Pancreas (tissue), 10 donors: ENCODE data around the gene OBSL1. TPM values are rescaled to one million over a fixed set of nuclear protein-coding genes. Genes with fewer than 3 reads are reported as not detected.

ENCODE experiments used
- ATAC-seq, 4 donors: fragments of 200-7000 bp; cut with Tn5 transposase; one replicate each; pipeline versions ENCODE4 v1.8.0 to v1.9.1; 2020; ENCODE audit warnings: mild to moderate bottlenecking in 4 of 4, moderate library complexity in 4 of 4
- DNase-seq, 6 donors: peaks; one replicate each; pipeline ENCODE4 v3.0.0-alpha.2; 2020
- FAIRE-seq: peaks from 2 replicates; lab custom pipeline; 2012; peaks lifted over from hg19 to GRCh38; lab: Jason Lieb, UNC
- H3K27ac ChIP-seq, 4 donors: fragments of 200-600 bp; sonication (generic); 1 replicate in 3 of 4; 2 replicates in 1 of 4; pipeline versions ENCODE4 v1.5.0 to v1.8.0; 2020
- H3K27me3 ChIP-seq, 4 donors: fragments of 200-600 bp; one replicate each; pipeline ENCODE4 v1.8.0; 2021
- H3K36me3 ChIP-seq, 3 donors: fragments of 200-600 bp; sonication (generic) in 1 of 3; one replicate each; pipeline versions ENCODE4 v1.5.0 to v1.8.0; 2020 to 2021
- H3K4me1 ChIP-seq, 3 donors: fragments of 200-600 bp; one replicate each; pipeline ENCODE4 v1.8.0; 2021
- H3K4me3 ChIP-seq, 4 donors: fragments of 200-600 bp; sonication (generic) in 2 of 4; one replicate each; pipeline versions ENCODE4 v1.5.0 to v1.8.0; 2020 to 2021
- H3K9me3 ChIP-seq, 4 donors: fragments of 200-600 bp; one replicate each; pipeline ENCODE4 v1.8.0; 2021
- WGBS, 2 donors: extraction: QIAGEN DNeasy Blood & Tissue Kit; methylation state at CpG; one replicate each; pipeline ENCODE4 v1.1.7; 2013; 5-methylcytosine and 5-hydroxymethylcytosine counted together
- intact Hi-C, 3 donors: fragments of 100-400 bp; cut with DNase I; formaldehyde crosslinking; loops; one replicate each; pipeline versions ENCODE4 v1.11.1 to v1.14.2; 2022
- polyA plus RNA-seq, 2 donors: library from polyadenylated mRNA; stranded (reverse); fragments of 200-250 nt; gene quantifications; one replicate each; pipeline ENCODE4 v1.2.3, GENCODE V29; 2013
- total RNA-seq, 6 donors: library from RNA; stranded (reverse); fragmentation: NEBNext Ultra II Directional in 4 of 6; extraction: Animal tissue kit (Norgen Biotek cat#: 25700) in 4 of 6; gene quantifications; one replicate each; pipeline versions ENCODE4 v1.2.1 to v1.2.4, GENCODE V29; 2021 to 2023
- TF ChIP-seq, protein P1 (sequence below), 4 donors: fragments of 200-600 bp; sonication (generic) in 3 of 4; IDR thresholded peaks; one replicate each; pipeline versions ENCODE4 v1.5.0 to v1.8.0; 2021; ENCODE audit warnings: antibody characterized with exemption in 4 of 4
- donor health status: healthy with polysubstance abuse.
- donor health status: DM: no; HTN: no; CAD: no; lungs with moderate emphysema.
- donor health status: DM: no; HTN: no; CAD: no.
- donor health status: control.
- donor health status: control.
- donor health status: Bipolar disorder and iron deficiency.
- donor health status: DM: yes; HTN: yes; CAD: no.
- donor health status: DM: no; HTN: no; CAD: no.
- donor health status: DM: no; HTN: no; CAD: no.
- donor health status: DM: yes; HTN: yes; CAD: no.

The OBSL1 gene
- total and polyA plus RNA-seq, 8 donors = 54.7 to 332 (median 74.0) TPM

DNA sequence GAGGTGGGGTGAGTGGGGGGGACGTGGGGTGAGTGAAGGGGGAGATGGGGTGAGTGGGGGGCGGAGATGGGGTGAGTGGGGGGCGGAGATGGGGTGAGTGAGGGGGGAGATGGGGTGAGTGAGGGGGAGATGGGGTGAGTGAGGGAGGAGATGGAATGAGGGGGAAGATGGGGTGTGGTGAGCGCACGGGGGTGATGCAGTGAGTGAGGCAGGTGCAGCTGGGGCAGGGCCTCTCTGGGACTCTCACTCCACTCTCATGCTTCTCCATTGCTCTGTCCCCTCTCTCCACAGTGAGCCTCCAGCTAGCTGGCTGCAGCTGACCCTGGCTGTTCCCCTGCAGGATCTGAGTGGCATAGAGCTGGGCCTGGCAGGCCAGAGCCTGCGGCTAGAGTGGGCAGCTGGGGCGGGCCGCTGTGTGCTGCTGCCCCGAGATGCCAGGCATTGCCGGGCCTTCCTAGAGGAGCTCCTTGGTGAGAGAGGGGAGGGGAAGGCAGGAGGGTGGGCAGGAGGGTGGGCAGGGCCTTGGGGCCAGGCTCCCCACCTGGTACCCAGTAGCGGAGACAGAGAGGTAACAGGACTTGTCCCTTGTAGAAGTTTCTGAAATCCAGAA is 42.2 kb upstream of the OBSL1 start:
- Histone ChIP-seq H3K36me3 (peaks cover 0 to 13% (median 0%) of the 10 kb centered on the region in 3 donors), H3K9me3 (no peaks in the 10 kb centered on the region), H3K27ac (no peak overlapping the region), H3K27me3 (no peaks in the 10 kb centered on the region), H3K4me3 (no peak overlapping the region), H3K4me1 (no peaks in the 10 kb centered on the region)
- ATAC-seq (no peak), DNase-seq (no peak), FAIRE-seq (no peak)
- WGBS, 2 donors = 93 to 99% methylated on average over 8 to 11 of the region's 11 CpGs
- TF ChIP-seq, protein P1, sequence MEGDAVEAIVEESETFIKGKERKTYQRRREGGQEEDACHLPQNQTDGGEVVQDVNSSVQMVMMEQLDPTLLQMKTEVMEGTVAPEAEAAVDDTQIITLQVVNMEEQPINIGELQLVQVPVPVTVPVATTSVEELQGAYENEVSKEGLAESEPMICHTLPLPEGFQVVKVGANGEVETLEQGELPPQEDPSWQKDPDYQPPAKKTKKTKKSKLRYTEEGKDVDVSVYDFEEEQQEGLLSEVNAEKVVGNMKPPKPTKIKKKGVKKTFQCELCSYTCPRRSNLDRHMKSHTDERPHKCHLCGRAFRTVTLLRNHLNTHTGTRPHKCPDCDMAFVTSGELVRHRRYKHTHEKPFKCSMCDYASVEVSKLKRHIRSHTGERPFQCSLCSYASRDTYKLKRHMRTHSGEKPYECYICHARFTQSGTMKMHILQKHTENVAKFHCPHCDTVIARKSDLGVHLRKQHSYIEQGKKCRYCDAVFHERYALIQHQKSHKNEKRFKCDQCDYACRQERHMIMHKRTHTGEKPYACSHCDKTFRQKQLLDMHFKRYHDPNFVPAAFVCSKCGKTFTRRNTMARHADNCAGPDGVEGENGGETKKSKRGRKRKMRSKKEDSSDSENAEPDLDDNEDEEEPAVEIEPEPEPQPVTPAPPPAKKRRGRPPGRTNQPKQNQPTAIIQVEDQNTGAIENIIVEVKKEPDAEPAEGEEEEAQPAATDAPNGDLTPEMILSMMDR (IDR thresholded peaks at IDR 0.05) = no peak
- intact Hi-C loops = no loop called here

DNA sequence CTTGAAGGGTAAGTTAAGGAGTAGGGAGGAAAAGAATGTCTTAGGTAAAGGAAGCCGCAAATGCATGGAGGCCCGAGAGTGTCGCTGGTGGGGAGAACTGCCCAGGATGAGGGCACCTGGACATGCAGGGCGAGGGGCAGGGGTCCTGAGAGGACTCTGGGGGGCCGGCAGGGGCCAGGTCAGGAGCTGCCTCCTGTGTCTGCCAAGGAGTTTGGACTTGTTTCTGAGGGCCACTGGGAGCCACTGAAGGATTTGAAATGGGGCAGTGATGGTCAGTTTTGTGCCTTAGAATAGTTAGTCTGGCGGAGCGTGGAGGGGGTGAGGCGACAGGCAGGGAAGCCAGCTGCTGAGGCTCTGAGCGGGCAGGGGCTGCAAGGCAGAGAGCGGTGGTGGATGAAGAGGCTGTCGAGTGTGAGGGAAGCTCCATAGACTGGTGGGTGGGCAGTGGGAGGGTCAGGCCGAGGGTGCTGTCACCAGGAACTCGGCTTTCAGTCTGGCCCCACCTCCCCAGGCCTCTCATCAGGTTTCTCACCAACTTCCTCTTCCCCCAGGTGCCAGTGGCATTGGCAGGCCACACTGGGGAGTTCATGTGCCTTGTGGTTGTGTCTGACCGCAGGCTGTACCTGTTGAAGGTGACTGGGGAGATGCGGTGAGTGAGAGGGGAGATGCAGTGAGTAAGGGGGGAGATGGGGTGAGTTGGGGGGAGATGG is 41.4 kb upstream of the OBSL1 start:
- FAIRE-seq (no peak), ATAC-seq (no peak), DNase-seq (no peak)
- no peaks in the 10 kb centered on the region for H3K9me3 ChIP-seq
- intact Hi-C loops = no loop called here
- no peak overlapping the region for H3K27ac ChIP-seq
- H3K4me3 ChIP-seq = no peak overlapping the region
- TF ChIP-seq, protein P1 (IDR thresholded peaks at IDR 0.05) = no peak
- peaks cover 0 to 16% (median 0%) of the 10 kb centered on the region in 3 donors for H3K36me3 ChIP-seq
- 89 to 94% methylated on average over 15 of the region's 15 CpGs for whole genome bisulfite sequencing, 2 donors
- H3K4me1 ChIP-seq = no peaks in the 10 kb centered on the region
- H3K27me3 ChIP-seq = no peaks in the 10 kb centered on the region

DNA sequence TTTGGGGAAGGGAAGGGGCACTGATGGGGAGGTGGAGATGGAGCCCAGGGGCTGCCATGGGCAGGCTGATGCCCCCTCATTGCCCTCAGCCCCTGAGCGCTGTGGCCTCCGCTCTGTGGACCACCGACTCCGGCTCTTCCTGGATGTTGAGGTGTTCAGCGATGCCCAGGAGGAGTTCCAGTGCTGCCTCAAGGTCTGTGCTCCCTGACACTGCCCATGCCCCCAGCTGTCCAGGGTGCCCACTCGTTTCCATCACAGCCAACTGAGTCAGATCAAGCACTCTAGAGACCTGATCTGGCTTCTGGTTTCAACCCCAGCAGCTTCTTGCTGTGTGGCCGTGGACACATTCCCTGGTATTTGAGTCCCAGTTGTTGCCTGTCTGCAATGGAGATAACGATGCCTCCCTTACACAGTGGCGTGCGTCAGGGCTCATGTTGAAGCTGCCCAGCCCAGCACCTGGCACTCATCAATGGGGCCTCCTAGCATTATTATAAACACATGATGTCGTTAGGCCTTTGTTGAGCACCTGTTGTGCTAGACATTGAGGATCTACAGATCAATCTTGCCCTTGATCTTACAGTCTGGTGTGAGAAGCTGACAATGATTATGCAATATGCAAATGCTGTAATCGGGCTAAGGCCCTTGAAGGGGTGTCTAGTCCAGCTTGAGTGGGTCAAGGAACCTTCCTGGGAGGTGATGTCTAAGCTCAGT is 40.7 kb upstream of the OBSL1 start:
- FAIRE-seq = no peak
- intact Hi-C loops = no loop called here
- Histone ChIP-seq H3K4me3 (no peak overlapping the region), H3K4me1 (no peaks in the 10 kb centered on the region), H3K27ac (no peak overlapping the region), H3K36me3 (peaks cover 0 to 21% (median 0%) of the 10 kb centered on the region in 3 donors), H3K27me3 (no peaks in the 10 kb centered on the region), H3K9me3 (no peaks in the 10 kb centered on the region)
- 76 to 82% methylated on average over 12 of the region's 12 CpGs for WGBS, 2 donors
- TF ChIP-seq, protein P1 (IDR thresholded peaks at IDR 0.05) = no peak
- no peak for DNase-seq
- ATAC-seq = no peak

DNA sequence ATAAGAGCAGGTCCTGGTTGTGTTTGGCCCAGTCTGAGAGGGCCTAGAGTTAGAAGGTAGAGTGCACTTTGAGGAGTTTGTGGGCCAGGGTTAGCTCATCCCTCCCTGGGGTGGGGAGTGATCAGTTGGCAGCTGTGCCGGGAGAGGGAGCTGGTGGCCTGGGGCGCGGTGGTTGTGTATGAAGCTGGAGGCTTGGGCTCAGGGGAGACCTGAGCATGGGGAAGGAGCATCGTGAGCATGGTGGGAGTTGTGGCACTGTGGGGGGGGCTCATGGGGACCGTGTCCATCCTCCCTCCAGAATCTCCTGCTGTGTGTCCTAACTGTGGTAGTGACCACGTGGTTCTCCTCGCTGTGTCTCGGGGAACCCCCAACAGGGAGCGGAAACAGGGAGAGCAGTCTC is 40.0 kb upstream of the OBSL1 start:
- Histone ChIP-seq H3K27me3 (no peaks in the 10 kb centered on the region), H3K27ac (no peak overlapping the region), H3K4me3 (no peak overlapping the region), H3K36me3 (peaks cover 0 to 27% (median 0%) of the 10 kb centered on the region in 3 donors), H3K9me3 (no peaks in the 10 kb centered on the region), H3K4me1 (no peaks in the 10 kb centered on the region)
- ATAC-seq (no peak), FAIRE-seq (no peak), DNase-seq (no peak)
- TF ChIP-seq, protein P1 (IDR thresholded peaks at IDR 0.05) = no peak
- 88 to 95% methylated on average over 9 of the region's 9 CpGs for WGBS, 2 donors
- intact Hi-C loops = no loop called here
